HG03159 (cell line): ENCODE data around the gene MAPRE2.

Experiments used
- ATAC-seq: cut with Tn5 transposase; IDR thresholded peaks from one replicate; pipeline ENCODE4 v1.9.1; 2021; ENCODE audit warnings: mild to moderate bottlenecking, moderate library complexity; ENCODE audit not compliant: unreplicated experiment

Gene MAPRE2

GRCh38 chr18:35061336-35061735 lies 20.1 kb downstream of the MAPRE2 start:
- ATAC-seq = no peak

GRCh38 chr18:35061804-35062203 lies 20.6 kb downstream of the MAPRE2 start:
- no peak for ATAC-seq

- no peak for ATAC-seq
These were observed 21.2 kb downstream of the MAPRE2 start for GRCh38 chr18:35062408-35062807.

GRCh38 chr18:35063875-35064690 lies 22.9 kb downstream of the MAPRE2 start:
- ATAC-seq = no peak

- ATAC-seq = no peak
These were observed 26.2 kb downstream of the MAPRE2 start for GRCh38 chr18:35067454-35067853.

GRCh38 chr18:35071819-35072247 lies 30.6 kb downstream of the MAPRE2 start:
- ATAC-seq = peak; percentile 75

GRCh38 chr18:35072616-35073015 lies 31.4 kb downstream of the MAPRE2 start:
- no peak for ATAC-seq

- ATAC-seq = no peak
These were observed 32.2 kb downstream of the MAPRE2 start for GRCh38 chr18:35073186-35074105.

- ATAC-seq = no peak
These were observed 33.4 kb downstream of the MAPRE2 start for GRCh38 chr18:35074581-35074980.

GRCh38 chr18:35075132-35075531 lies 33.9 kb downstream of the MAPRE2 start:
- no peak for ATAC-seq

GRCh38 chr18:35076135-35076924 lies 35.1 kb downstream of the MAPRE2 start:
- no peak for ATAC-seq

GRCh38 chr18:35077937-35078336 lies 36.7 kb downstream of the MAPRE2 start:
- ATAC-seq = no peak

GRCh38 chr18:35080058-35080457 lies 38.8 kb downstream of the MAPRE2 start:
- no peak for ATAC-seq

GRCh38 chr18:35083174-35083712 lies 42.0 kb downstream of the MAPRE2 start:
- no peak for ATAC-seq

GRCh38 chr18:35084494-35085449 lies 43.6 kb downstream of the MAPRE2 start:
- ATAC-seq = no peak

GRCh38 chr18:35085450-35086380 lies 44.5 kb downstream of the MAPRE2 start:
- ATAC-seq = no peak

GRCh38 chr18:35086704-35087103 lies 45.5 kb downstream of the MAPRE2 start:
- ATAC-seq = no peak

GRCh38 chr18:35087726-35088125 lies 46.5 kb downstream of the MAPRE2 start:
- no peak for ATAC-seq
